IMR-90 (cell line): ENCODE measurements around the gene TRIO. TPM values are rescaled to one million over a fixed set of nuclear protein-coding genes. Genes with fewer than 3 reads are reported as not detected.

ENCODE experiments used
- ATAC-seq: fragments of 200-7000 bp; cut with Tn5 transposase; 2 replicates; pipeline ENCODE4 v1.9.1; 2020; ENCODE audit warnings: low read depth, mild to moderate bottlenecking, moderate library complexity
- BruUV-seq: library from RNA; stranded (reverse); fragments of 400-500 nt; replicated peaks from 2 replicates; lab custom pipeline; 2021; lab: Mats Ljungman, UMichigan
- CTCF ChIA-PET: fragments of 300-600 bp; formaldehyde crosslinking; extraction: SDS; loops from one replicate; lab custom pipeline; 2021; ENCODE audit warnings: antibody characterized with exemption; lab: Yijun Ruan, JAX
- POLR2A ChIA-PET: fragments of 300-600 bp; sonication (Branson Sonifier 250); formaldehyde crosslinking; loops from one replicate; lab custom pipeline; 2022; ENCODE audit warnings: antibody characterized with exemption; ENCODE audit not compliant: unreplicated experiment; lab: Charles Lee
- DNase-seq: peaks from one replicate; pipeline ENCODE4 v3.0.0; 2013
- H2AFZ ChIP-seq: replicated peaks from 2 replicates; pipeline ENCODE3; 2013; ENCODE audit warnings: low read length, mild to moderate bottlenecking; ENCODE audit not compliant: poor library complexity
- H2AK5ac ChIP-seq: 2 replicates; pipeline ENCODE4 v1.6.1; 2013; ENCODE audit warnings: low read depth, low read length, inconsistent platforms
- H2AK9ac ChIP-seq: replicated peaks from 2 replicates; pipeline ENCODE3; 2013; ENCODE audit warnings: mild to moderate bottlenecking, low read depth, low read length, moderate library complexity; ENCODE audit not compliant: poor library complexity
- H2BK120ac ChIP-seq: 2 replicates; pipeline ENCODE4 v1.6.1; 2013; ENCODE audit warnings: low read depth, low read length, inconsistent platforms
- H2BK15ac ChIP-seq: 3 replicates; pipeline ENCODE4 v1.6.1; 2013; ENCODE audit warnings: low read depth, low read length, inconsistent platforms
- H2BK20ac ChIP-seq: 2 replicates; pipeline ENCODE4 v1.6.1; 2013; ENCODE audit warnings: low read depth, mild to moderate bottlenecking, inconsistent platforms, low read length, moderate library complexity
- H2BK5ac ChIP-seq: 2 replicates; pipeline ENCODE4 v1.6.1; 2013; ENCODE audit warnings: mild to moderate bottlenecking, low read depth, low read length, inconsistent platforms; ENCODE audit not compliant: poor library complexity, severe bottlenecking
- H3K14ac ChIP-seq: replicated peaks from 2 replicates; pipeline ENCODE4 v1.6.1; 2013; ENCODE audit warnings: low read depth, low read length, inconsistent platforms
- H3K18ac ChIP-seq: 2 replicates; pipeline ENCODE4 v1.6.1; 2013; ENCODE audit warnings: low read depth, low read length, control low read depth
- H3K23ac ChIP-seq: 2 replicates; pipeline ENCODE4 v1.6.1; 2013; ENCODE audit warnings: low read depth, low read length, inconsistent platforms
- H3K27ac ChIP-seq: 2 replicates; pipeline ENCODE4 v1.5.1; 2013; ENCODE audit warnings: mild to moderate bottlenecking, control low read depth, low read length; ENCODE audit not compliant: insufficient read depth
- H3K27me3 ChIP-seq: 2 replicates; pipeline ENCODE4 v1.6.1; 2013; ENCODE audit warnings: low read length; ENCODE audit not compliant: control insufficient read depth, insufficient read depth
- H3K36me3 ChIP-seq: 2 replicates; pipeline ENCODE4 v1.6.1; 2013; ENCODE audit warnings: low read length, mixed read lengths; ENCODE audit not compliant: control insufficient read depth, insufficient read depth
- H3K4ac ChIP-seq: 2 replicates; pipeline ENCODE4 v1.6.1; 2013; ENCODE audit warnings: low read depth, low read length, inconsistent platforms
- H3K4me1 ChIP-seq: 2 replicates; pipeline ENCODE4 v1.6.1; 2013; ENCODE audit warnings: low read length, mixed read lengths; ENCODE audit not compliant: control insufficient read depth, insufficient read depth
- H3K4me2 ChIP-seq: 2 replicates; pipeline ENCODE4 v1.6.1; 2013; ENCODE audit warnings: low read depth, mild to moderate bottlenecking, control low read depth, low read length, moderate library complexity
- H3K4me3 ChIP-seq: 2 replicates; pipeline ENCODE4 v1.5.1; 2013; ENCODE audit warnings: low read depth, mild to moderate bottlenecking, control low read depth, low read length, moderate library complexity; ENCODE audit not compliant: insufficient read depth
- H3K56ac ChIP-seq: 2 replicates; pipeline ENCODE4 v1.6.1; 2013; ENCODE audit warnings: low read length, inconsistent platforms; ENCODE audit not compliant: insufficient read depth; ENCODE audit errors: extremely low read depth
- H3K79me1 ChIP-seq, 2 experiments: 2 replicates each; pipeline ENCODE4 v1.6.1; 2013; ENCODE audit warnings: low read length in 2 of 2, inconsistent platforms in 1 of 2, low read depth in 1 of 2
- H3K9ac ChIP-seq: 2 replicates; pipeline ENCODE4 v1.6.1; 2013; ENCODE audit warnings: low read depth, low read length, control low read depth
- H3K9me1 ChIP-seq: 2 replicates; pipeline ENCODE4 v1.6.1; 2013; ENCODE audit warnings: low read length, inconsistent platforms; ENCODE audit not compliant: insufficient read depth
- H3K9me3 ChIP-seq: 2 replicates; pipeline ENCODE4 v1.6.1; 2013; ENCODE audit warnings: low read length; ENCODE audit not compliant: control insufficient read depth, insufficient read depth
- H4K20me1 ChIP-seq: 2 replicates; pipeline ENCODE4 v1.6.1; 2013; ENCODE audit warnings: low read length, inconsistent platforms; ENCODE audit not compliant: insufficient read depth
- H4K5ac ChIP-seq: 2 replicates; pipeline ENCODE4 v1.6.1; 2013; ENCODE audit warnings: mild to moderate bottlenecking, low read depth, low read length, control low read depth
- H4K8ac ChIP-seq, 2 experiments: 2 replicates each; pipeline ENCODE4 v1.6.1; 2013; ENCODE audit warnings: low read depth in 2 of 2, low read length in 2 of 2, control low read depth in 1 of 2, inconsistent platforms in 1 of 2
- H4K91ac ChIP-seq: 2 replicates; pipeline ENCODE4 v1.6.1; 2013; ENCODE audit warnings: low read depth, low read length, inconsistent platforms; ENCODE audit not compliant: insufficient read depth
- CHD1 ChIP-seq: IDR thresholded peaks from 2 replicates; pipeline ENCODE4 v1.6.1; 2012; ENCODE audit warnings: low read depth, low read length, improper control_type of control experiment
- FOS ChIP-seq: fragments of 150-350 bp; IDR thresholded peaks from 2 replicates; pipeline ENCODE4 v1.6.1; 2016; ENCODE audit warnings: low read depth, low read length
- MAFK ChIP-seq: IDR thresholded peaks from 2 replicates; pipeline ENCODE4 v1.6.1; 2012; ENCODE audit warnings: low read depth, low read length, improper control_type of control experiment
- MAZ ChIP-seq: IDR thresholded peaks from 2 replicates; pipeline ENCODE4 v1.6.1; 2012; ENCODE audit warnings: low read depth, mild to moderate bottlenecking, low read length, improper control_type of control experiment, moderate library complexity, borderline replicate concordance
- NFE2L2 ChIP-seq: fragments of 150-350 bp; IDR thresholded peaks from 2 replicates; pipeline ENCODE4 v1.6.1; 2016; ENCODE audit warnings: low read depth, mild to moderate bottlenecking, low read length
- RAD21 ChIP-seq: IDR thresholded peaks from 2 replicates; pipeline ENCODE4 v1.6.1; 2012; ENCODE audit warnings: low read length, improper control_type of control experiment
- RCOR1 ChIP-seq: IDR thresholded peaks from 2 replicates; pipeline ENCODE4 v1.6.1; 2012; ENCODE audit warnings: mild to moderate bottlenecking, low read length, improper control_type of control experiment; ENCODE audit not compliant: insufficient replicate concordance
- RFX5 ChIP-seq: IDR thresholded peaks from 2 replicates; pipeline ENCODE4 v1.8.0; 2012; ENCODE audit warnings: low read depth, mild to moderate bottlenecking, low read length, moderate library complexity
- WGBS, 2 experiments: methylation state at CpG; one replicate each; pipeline versions ENCODE4 v1.1.5 to v1.1.7; 2013; ENCODE audit warnings: missing lambda C conversion rate in 2 of 2; ENCODE audit not compliant: insufficient read length in 1 of 2; ENCODE audit errors: extremely low coverage in 2 of 2; 5-methylcytosine and 5-hydroxymethylcytosine counted together
- dilution Hi-C: fragments of 300-500 bp; cut with HindIII; formaldehyde crosslinking; loops from one replicate; pipeline ENCODE4 v1.14.3; 2018; ENCODE audit warnings: low sequenced_read_pairs; ENCODE audit not compliant: unreplicated experiment
- in situ Hi-C: fragments of 300-500 bp; cut with MboI; formaldehyde crosslinking; loops from 3 replicates; pipeline ENCODE4 v1.14.3; 2019; ENCODE audit warnings: low sequenced_read_pairs, inconsistent platforms, mixed read lengths
- intact Hi-C: fragments of 100-400 bp; cut with micrococcal nuclease; formaldehyde crosslinking; loops from 2 replicates; pipeline ENCODE4 v1.10.0; 2022
- polyA plus RNA-seq, 3 experiments: library from polyadenylated mRNA; depleted of rRNA; stranded (reverse); fragments of >200 nt; gene quantifications; 2 replicates each; pipeline ENCODE4 v1.2.3, GENCODE V29; 2012; ENCODE audit warnings: low replicate concordance in 1 of 3
- total RNA-seq: library from RNA; depleted of rRNA; stranded (reverse); fragments of >200 nt; gene quantifications from 2 replicates; pipeline ENCODE4 v1.2.3, GENCODE V29; 2012

The TRIO gene
- total and polyA plus RNA-seq, 2 of the 4 experiments (the other 2 are of a cell fraction), result 206 to 522 TPM

- H3K4me3 ChIP-seq, result no peak overlapping the region
- POLR2A ChIA-PET, result no interaction called here
- no peak overlapping the region for H2BK5ac ChIP-seq
- no peak overlapping the region for H4K91ac ChIP-seq
- dilution Hi-C loops, result no loop called here
- DNase-seq (no peak), ATAC-seq (no peak)
- H2AK5ac ChIP-seq, result no peak overlapping the region
- in situ Hi-C loops, result no loop called here
- no peaks in the 10 kb centered on the region; the same call in none of the 2 replicates for H3K27me3 ChIP-seq
- no peak overlapping the region for H2AK9ac ChIP-seq
- no peaks in the 10 kb centered on the region for H3K36me3 ChIP-seq
- no peak overlapping the region for H4K5ac ChIP-seq
- H3K4me2 ChIP-seq, result no peak overlapping the region
- intact Hi-C loops, result no loop called here
- no peaks in the 10 kb centered on the region for H3K9me1 ChIP-seq
- no TSS peak for BruUV-seq
- no peak overlapping the region for H3K23ac ChIP-seq
- H3K4ac ChIP-seq, result no peak overlapping the region
- H2BK15ac ChIP-seq, result no peak overlapping the region
- H4K20me1 ChIP-seq, result no peaks in the 10 kb centered on the region
- no peak overlapping the region for H3K27ac ChIP-seq
- no peak overlapping the region for H3K18ac ChIP-seq
- H3K9ac ChIP-seq, result no peak overlapping the region
- H2AFZ ChIP-seq, result no peak overlapping the region
- no peak overlapping the region for H2BK20ac ChIP-seq
- WGBS, 2 experiments, result 100% methylated on average over 1 of the region's 10 CpGs; no CpG with 5 or more reads in 1 of the 2 experiments
- H4K8ac ChIP-seq, result no peak overlapping the region
- no peak overlapping the region for H2BK120ac ChIP-seq
- no peaks in the 10 kb centered on the region for H3K79me1 ChIP-seq
- peaks cover 2% of the 10 kb centered on the region; the same call in 1 of the 2 replicates for H3K9me3 ChIP-seq
- TF ChIP-seq NFE2L2, result no peak
- TF ChIP-seq RAD21, result no peak
- no peak for TF ChIP-seq FOS
- TF ChIP-seq MAFK, result no peak
- no peak for TF ChIP-seq CHD1
- TF ChIP-seq MAZ, result no peak
- no peak for TF ChIP-seq RCOR1
- TF ChIP-seq RFX5, result no peak
- CTCF ChIA-PET, result no interaction called here
- H3K56ac ChIP-seq, result no peak overlapping the region
- no peaks in the 10 kb centered on the region for H3K4me1 ChIP-seq
- no peak overlapping the region for H3K14ac ChIP-seq
These were observed 378.6 kb downstream of the TRIO start for GRCh38 chr5:14521748-14522147.
